Measurements from ENCODE around the gene OR56B4.
"Not testable (repeated sequence)": the region's sequence is repeated elsewhere in the genome, so short reads cannot be mapped to it uniquely, and the experiment has no call there.

Gene OR56B4

DNA sequence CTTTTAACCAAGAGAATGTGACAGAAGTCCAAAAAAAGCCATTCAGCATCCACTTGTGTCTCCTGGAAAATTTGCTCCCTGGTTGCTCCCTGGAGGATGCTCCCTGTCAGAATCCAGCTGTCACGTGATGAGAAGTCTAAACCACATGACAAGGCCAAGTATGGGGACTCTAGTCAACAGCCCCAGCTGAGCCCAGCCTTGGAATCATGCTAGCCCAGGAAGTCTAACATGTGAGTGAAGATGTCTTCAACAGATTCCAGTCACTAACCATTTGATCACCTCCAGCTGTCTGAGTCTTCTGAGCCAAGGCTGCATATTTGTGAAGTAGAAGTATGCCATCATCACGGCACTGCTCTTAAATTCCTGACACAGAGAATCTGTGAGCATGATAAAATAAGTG lies 4.2 kb downstream of the OR56B4 start:
- no peaks in the 10 kb centered on the region for H3K36me3 ChIP-seq (ENCODE audit: insufficient read depth, low read length)
- H2AFZ ChIP-seq (ENCODE audit: low read depth, low read length), result no peak overlapping the region
- no peak overlapping the region for H3K4me3 ChIP-seq (ENCODE audit: low read length)
- H3K4me1 ChIP-seq (ENCODE audit: insufficient read depth, low read length), result no peaks in the 10 kb centered on the region
- no peaks in the 10 kb centered on the region for H3K27me3 ChIP-seq (ENCODE audit: insufficient read depth, low read length)
- no peaks in the 10 kb centered on the region for H3K9me3 ChIP-seq (ENCODE audit: low read length)

GRCh38 chr11:6116638-6117037 lies 9.2 kb downstream of the OR56B4 start:
- H3K4me1 ChIP-seq (ENCODE audit: insufficient read depth, low read length), result no peaks in the 10 kb centered on the region
- no peak overlapping the region for H3K4me3 ChIP-seq (ENCODE audit: low read length)
- no peak overlapping the region for H2AFZ ChIP-seq (ENCODE audit: low read depth, low read length)
- H3K36me3 ChIP-seq (ENCODE audit: insufficient read depth, low read length), result no peaks in the 10 kb centered on the region
- H3K9me3 ChIP-seq (ENCODE audit: low read length), result no peaks in the 10 kb centered on the region
- no peaks in the 10 kb centered on the region for H3K27me3 ChIP-seq (ENCODE audit: insufficient read depth, low read length)

- H3K4me1 ChIP-seq (ENCODE audit: insufficient read depth, low read length), result no peaks in the 10 kb centered on the region
- no peak overlapping the region for H3K4me3 ChIP-seq (ENCODE audit: low read length)
- no peak overlapping the region for H2AFZ ChIP-seq (ENCODE audit: low read depth, low read length)
- no peaks in the 10 kb centered on the region for H3K27me3 ChIP-seq (ENCODE audit: insufficient read depth, low read length)
- H3K9me3 ChIP-seq (ENCODE audit: low read length), result no peaks in the 10 kb centered on the region
- no peaks in the 10 kb centered on the region for H3K36me3 ChIP-seq (ENCODE audit: insufficient read depth, low read length)
Observed at GRCh38 chr11:6124245-6124644, 16.8 kb downstream of the OR56B4 start.

DNA sequence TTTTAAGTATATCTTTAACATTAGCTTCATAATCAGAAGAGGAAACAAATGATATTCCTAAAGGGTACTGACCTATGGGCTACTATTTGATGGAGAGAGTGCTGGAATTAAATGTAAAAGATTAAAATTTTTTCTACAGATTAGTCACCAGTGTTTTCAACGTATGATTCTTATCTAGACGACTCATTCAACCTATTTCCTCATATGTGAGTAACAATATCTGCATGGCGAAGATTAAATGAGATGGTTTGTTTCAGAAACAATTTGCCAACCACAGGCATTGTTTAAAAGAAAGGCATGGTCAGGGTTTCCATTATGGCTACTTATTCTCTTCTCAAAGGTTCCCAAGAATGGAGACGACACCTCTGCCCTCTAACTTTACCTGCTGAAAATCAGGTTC lies 20.4 kb downstream of the OR56B4 start:
- no peaks in the 10 kb centered on the region for H3K9me3 ChIP-seq (ENCODE audit: low read length)
- no peak overlapping the region for H3K4me3 ChIP-seq (ENCODE audit: low read length)
- no peaks in the 10 kb centered on the region for H3K27me3 ChIP-seq (ENCODE audit: insufficient read depth, low read length)
- H2AFZ ChIP-seq (ENCODE audit: low read depth, low read length), result no peak overlapping the region
- no peaks in the 10 kb centered on the region for H3K4me1 ChIP-seq (ENCODE audit: insufficient read depth, low read length)
- no peaks in the 10 kb centered on the region for H3K36me3 ChIP-seq (ENCODE audit: insufficient read depth, low read length)

- no peaks in the 10 kb centered on the region for H3K36me3 ChIP-seq (ENCODE audit: insufficient read depth, low read length)
- H2AFZ ChIP-seq (ENCODE audit: low read depth, low read length), result no peak overlapping the region
- no peaks in the 10 kb centered on the region for H3K4me1 ChIP-seq (ENCODE audit: insufficient read depth, low read length)
Observed at GRCh38 chr11:6129011-6129410, 21.5 kb downstream of the OR56B4 start.

GRCh38 chr11:6129635-6130034 lies 22.2 kb downstream of the OR56B4 start:
- Histone ChIP-seq H2AFZ (ENCODE audit: low read depth, low read length) (no peak overlapping the region), H3K36me3 (ENCODE audit: insufficient read depth, low read length) (no peaks in the 10 kb centered on the region), H3K9me3 (ENCODE audit: low read length) (no peaks in the 10 kb centered on the region), H3K27me3 (ENCODE audit: insufficient read depth, low read length) (no peaks in the 10 kb centered on the region), H3K4me1 (ENCODE audit: insufficient read depth, low read length) (no peaks in the 10 kb centered on the region), H3K4me3 (ENCODE audit: low read length) (no peak overlapping the region)

More at GRCh38 chr11:6129011-6129410, 21.5 kb downstream of the OR56B4 start:
- no peaks in the 10 kb centered on the region for H3K9me3 ChIP-seq (ENCODE audit: low read length)
- no peak overlapping the region for H3K4me3 ChIP-seq (ENCODE audit: low read length)
- H3K27me3 ChIP-seq (ENCODE audit: insufficient read depth, low read length), result no peaks in the 10 kb centered on the region

DNA sequence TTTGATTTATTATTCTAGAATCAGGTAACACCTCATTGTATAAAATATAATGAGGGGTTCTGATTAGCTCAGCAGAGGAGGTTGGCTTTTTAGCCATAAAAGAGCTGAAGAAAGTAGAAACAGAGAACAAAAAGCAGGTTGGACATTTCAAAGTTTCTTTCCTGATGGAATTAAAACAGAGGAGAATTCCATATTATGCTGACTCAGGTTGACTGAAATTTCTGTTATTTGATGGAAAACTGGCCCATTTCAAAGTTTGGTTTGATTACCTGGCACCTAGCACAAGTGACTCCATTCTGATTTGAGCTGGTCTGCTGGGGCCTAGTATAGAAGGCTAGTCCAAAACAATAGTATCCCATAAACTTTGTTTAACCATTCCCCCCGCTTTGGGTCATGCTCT lies 24.9 kb downstream of the OR56B4 start:
- H3K9me3 ChIP-seq (ENCODE audit: low read length), result no peaks in the 10 kb centered on the region
- H2AFZ ChIP-seq (ENCODE audit: low read depth, low read length), result no peak overlapping the region
- H3K4me1 ChIP-seq (ENCODE audit: insufficient read depth, low read length), result no peaks in the 10 kb centered on the region
- no peaks in the 10 kb centered on the region for H3K36me3 ChIP-seq (ENCODE audit: insufficient read depth, low read length)
- H3K4me3 ChIP-seq (ENCODE audit: low read length), result no peak overlapping the region
- H3K27me3 ChIP-seq (ENCODE audit: insufficient read depth, low read length), result peaks cover 2% of the 10 kb centered on the region

- not testable (repeated sequence) for H3K9me3 ChIP-seq (ENCODE audit: low read length); H3K27me3 ChIP-seq (ENCODE audit: insufficient read depth, low read length); H2AFZ ChIP-seq (ENCODE audit: low read depth, low read length); H3K36me3 ChIP-seq (ENCODE audit: insufficient read depth, low read length); H3K4me1 ChIP-seq (ENCODE audit: insufficient read depth, low read length); H3K4me3 ChIP-seq (ENCODE audit: low read length)
Observed at GRCh38 chr11:6135936-6136335, 28.5 kb downstream of the OR56B4 start.

GRCh38 chr11:6142936-6143335 lies 35.5 kb downstream of the OR56B4 start:
- H2AFZ ChIP-seq (ENCODE audit: low read depth, low read length), result no peak overlapping the region

GRCh38 chr11:6143737-6144136 lies 36.3 kb downstream of the OR56B4 start:
- H3K27me3 ChIP-seq (ENCODE audit: insufficient read depth, low read length); H3K4me3 ChIP-seq (ENCODE audit: low read length); H3K36me3 ChIP-seq (ENCODE audit: insufficient read depth, low read length); H2AFZ ChIP-seq (ENCODE audit: low read depth, low read length); H3K9me3 ChIP-seq (ENCODE audit: low read length); H3K4me1 ChIP-seq (ENCODE audit: insufficient read depth, low read length): not testable (repeated sequence)

More at GRCh38 chr11:6142936-6143335, 35.5 kb downstream of the OR56B4 start:
- peaks cover 2% of the 10 kb centered on the region for H3K4me1 ChIP-seq (ENCODE audit: insufficient read depth, low read length)
- H3K4me3 ChIP-seq (ENCODE audit: low read length), result no peak overlapping the region
- H3K9me3 ChIP-seq (ENCODE audit: low read length), result no peaks in the 10 kb centered on the region
- H3K36me3 ChIP-seq (ENCODE audit: insufficient read depth, low read length), result no peaks in the 10 kb centered on the region
- no peaks in the 10 kb centered on the region for H3K27me3 ChIP-seq (ENCODE audit: insufficient read depth, low read length)

DNA sequence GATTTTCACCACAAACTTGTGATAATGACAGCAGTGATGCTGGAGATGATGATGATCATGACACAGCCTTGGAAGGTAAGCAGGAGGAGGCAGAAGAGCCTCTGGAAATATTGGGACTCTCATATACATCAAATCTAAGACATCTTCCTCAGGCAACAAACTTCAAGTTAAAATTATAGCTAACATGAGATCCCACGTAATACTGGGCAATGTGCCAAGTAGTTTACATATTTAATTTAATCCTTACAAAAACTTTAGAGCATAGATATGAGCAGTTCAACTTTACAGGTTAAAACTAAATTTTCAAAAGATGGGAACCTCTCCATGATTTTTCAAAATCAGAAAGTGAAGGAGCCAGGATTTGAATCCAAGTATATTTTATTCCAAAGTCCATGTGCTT lies 43.6 kb downstream of the OR56B4 start:
- no peaks in the 10 kb centered on the region for H3K27me3 ChIP-seq (ENCODE audit: insufficient read depth, low read length)
- no peaks in the 10 kb centered on the region for H3K4me1 ChIP-seq (ENCODE audit: insufficient read depth, low read length)
- H3K4me3 ChIP-seq (ENCODE audit: low read length), result no peak overlapping the region
- no peaks in the 10 kb centered on the region for H3K9me3 ChIP-seq (ENCODE audit: low read length)
- H3K36me3 ChIP-seq (ENCODE audit: insufficient read depth, low read length), result no peaks in the 10 kb centered on the region
- no peak overlapping the region for H2AFZ ChIP-seq (ENCODE audit: low read depth, low read length)

- H3K27me3 ChIP-seq (ENCODE audit: insufficient read depth, low read length), result no peaks in the 10 kb centered on the region
- no peaks in the 10 kb centered on the region for H3K4me1 ChIP-seq (ENCODE audit: insufficient read depth, low read length)
- H3K4me3 ChIP-seq (ENCODE audit: low read length), result no peak overlapping the region
- H3K9me3 ChIP-seq (ENCODE audit: low read length), result no peaks in the 10 kb centered on the region
- H3K36me3 ChIP-seq (ENCODE audit: insufficient read depth, low read length), result no peaks in the 10 kb centered on the region
- no peak overlapping the region for H2AFZ ChIP-seq (ENCODE audit: low read depth, low read length)
Observed at GRCh38 chr11:6152126-6152525, 44.6 kb downstream of the OR56B4 start.

- H3K4me3 ChIP-seq (ENCODE audit: low read length), result no peak overlapping the region
- no peaks in the 10 kb centered on the region for H3K4me1 ChIP-seq (ENCODE audit: insufficient read depth, low read length)
Observed at GRCh38 chr11:6156628-6157359, 49.3 kb downstream of the OR56B4 start.

More at GRCh38 chr11:6156628-6157359, 49.3 kb downstream of the OR56B4 start:
- Histone ChIP-seq H3K36me3 (ENCODE audit: insufficient read depth, low read length) (no peaks in the 10 kb centered on the region), H2AFZ (ENCODE audit: low read depth, low read length) (no peak overlapping the region), H3K9me3 (ENCODE audit: low read length) (no peaks in the 10 kb centered on the region), H3K27me3 (ENCODE audit: insufficient read depth, low read length) (no peaks in the 10 kb centered on the region)

Measured in neuron (in vitro differentiated cells).